ACC112 (cell line): Measurements from ENCODE around the gene AGPAT3.

Source experiments
- H2AFZ ChIP-seq: fragments of 200-600 bp; sonication (generic); one replicate; pipeline ENCODE4 v1.6.0; 2017; ENCODE audit warnings: antibody characterized with exemption, low read length; ENCODE audit not compliant: unreplicated experiment
- H3K27ac ChIP-seq: fragments of 200-600 bp; sonication (generic); 2 replicates; pipeline ENCODE4 v1.5.1; 2014; ENCODE audit warnings: low read depth, mild to moderate bottlenecking, antibody characterized with exemption, low read length, moderate library complexity
- H3K27me3 ChIP-seq: fragments of 200-600 bp; sonication (generic); 2 replicates; pipeline ENCODE4 v1.6.1; 2014; ENCODE audit warnings: mild to moderate bottlenecking, antibody characterized with exemption, low read length, moderate library complexity, mixed read lengths; ENCODE audit not compliant: insufficient read depth
- H3K36me3 ChIP-seq: fragments of 200-600 bp; sonication (generic); 2 replicates; pipeline ENCODE4 v1.6.1; 2016; ENCODE audit warnings: mild to moderate bottlenecking, antibody characterized with exemption, low read length, moderate library complexity, mixed read lengths; ENCODE audit not compliant: insufficient read depth
- H3K4me1 ChIP-seq: fragments of 200-600 bp; sonication (generic); one replicate; pipeline ENCODE4 v1.6.1; 2016; ENCODE audit warnings: low read length, mixed read lengths; ENCODE audit not compliant: insufficient read depth, unreplicated experiment, control insufficient read depth
- H3K4me3 ChIP-seq: fragments of 200-600 bp; sonication (generic); 2 replicates; pipeline ENCODE4 v1.5.1; 2014; ENCODE audit warnings: mild to moderate bottlenecking, low read depth, low read length
- H3K79me2 ChIP-seq: fragments of 200-600 bp; sonication (generic); one replicate; pipeline ENCODE4 v1.6.0; 2016; ENCODE audit warnings: low read length; ENCODE audit not compliant: control insufficient read depth, unreplicated experiment, insufficient read depth

AGPAT3 gene

DNA sequence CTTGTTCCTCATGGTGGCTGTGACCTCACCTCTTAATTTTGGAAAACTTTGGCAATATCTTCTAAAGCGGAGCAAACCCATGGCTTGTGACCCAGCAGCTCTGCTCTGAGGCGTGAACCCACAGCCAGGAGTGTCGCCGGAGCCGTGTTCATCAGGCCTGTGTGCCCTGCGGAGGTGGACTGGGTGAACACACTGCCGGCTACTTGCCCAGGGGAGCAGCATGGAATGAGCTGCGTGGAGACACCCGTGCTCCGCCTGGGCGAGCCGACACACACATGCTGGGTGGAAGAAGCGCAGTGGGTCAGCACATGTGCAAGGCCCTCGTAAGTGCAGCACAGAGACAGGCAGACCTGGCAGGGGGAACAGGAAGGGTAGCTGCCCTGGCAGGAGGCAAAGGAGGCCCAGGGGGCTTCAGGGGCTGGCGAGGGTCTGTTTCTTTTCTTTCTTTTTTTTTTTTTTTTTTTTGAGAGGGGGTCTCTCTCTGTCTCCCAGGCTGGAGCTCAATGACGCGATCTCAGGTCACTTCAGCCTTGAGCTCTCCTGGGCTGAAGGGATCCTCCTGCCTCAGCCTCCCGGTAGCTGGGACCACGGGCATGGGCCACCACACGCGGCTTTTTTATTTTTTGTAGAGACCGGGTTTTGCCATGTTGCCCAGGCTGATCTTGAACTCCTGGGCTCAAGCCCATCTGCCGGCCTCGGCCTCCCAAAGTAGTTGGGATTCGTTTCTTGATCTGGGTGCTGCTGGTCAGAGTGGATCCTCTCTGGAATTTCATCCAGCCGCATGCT is 41.8 kb downstream of the AGPAT3 start:
- H3K4me3 ChIP-seq, result no peak overlapping the region
- H3K27me3 ChIP-seq, result no peaks in the 10 kb centered on the region
- no peaks in the 10 kb centered on the region for H3K36me3 ChIP-seq
- no peaks in the 10 kb centered on the region for H3K4me1 ChIP-seq
- H2AFZ ChIP-seq, result no peak overlapping the region
- no peak overlapping the region for H3K27ac ChIP-seq
- H3K79me2 ChIP-seq, result peaks cover 7% of the 10 kb centered on the region

DNA sequence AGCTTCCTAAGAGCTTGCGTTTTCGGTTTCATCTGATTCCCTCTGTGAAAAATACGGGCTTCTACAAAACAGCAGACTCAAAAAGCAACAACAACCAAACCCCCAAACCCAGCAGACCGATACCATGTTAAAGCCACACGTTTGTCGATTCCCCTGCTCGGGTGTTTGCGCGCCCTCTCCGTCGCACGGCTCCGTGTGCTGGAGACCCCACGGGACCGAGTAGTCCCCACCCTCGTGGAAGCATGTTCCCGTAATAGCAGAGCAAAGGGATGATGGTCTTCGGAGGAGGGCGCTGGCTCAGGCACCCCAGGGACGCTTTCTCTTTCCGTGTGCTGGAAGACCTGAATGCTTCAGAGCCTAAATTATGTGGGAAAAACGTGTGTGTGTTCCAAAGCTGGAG is 42.7 kb downstream of the AGPAT3 start:
- Histone ChIP-seq H3K36me3 (peaks cover 4% of the 10 kb centered on the region; the same call in 1 of the 2 replicates), H3K27ac (no peak overlapping the region), H3K27me3 (no peaks in the 10 kb centered on the region), H3K4me3 (no peak overlapping the region), H2AFZ (no peak overlapping the region), H3K79me2 (peaks cover 13% of the 10 kb centered on the region), H3K4me1 (no peaks in the 10 kb centered on the region)

DNA sequence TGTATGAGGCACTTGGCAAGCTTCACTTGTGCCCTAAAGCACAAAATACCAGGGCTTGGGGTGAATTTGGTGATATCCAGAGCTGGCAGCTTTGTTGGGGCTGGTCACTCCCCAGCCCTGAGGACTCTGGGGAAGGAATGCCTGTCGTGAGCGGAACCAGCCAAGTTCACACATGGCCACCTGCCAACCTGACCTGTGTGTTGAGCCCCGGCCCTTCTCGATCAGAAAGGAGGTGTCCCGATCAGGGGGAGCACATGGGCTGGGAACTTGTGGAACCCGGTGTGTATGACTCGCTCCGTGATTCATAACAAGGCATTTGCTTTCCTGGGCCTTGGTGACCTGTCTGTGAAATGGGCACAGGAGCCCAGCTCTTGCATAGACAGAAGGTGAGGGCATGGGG is 43.1 kb downstream of the AGPAT3 start:
- H3K36me3 ChIP-seq, result peaks cover 6% of the 10 kb centered on the region; the same call in 1 of the 2 replicates
- H3K4me1 ChIP-seq, result no peaks in the 10 kb centered on the region
- H3K27me3 ChIP-seq, result no peaks in the 10 kb centered on the region
- H3K4me3 ChIP-seq, result no peak overlapping the region
- no peak overlapping the region for H3K27ac ChIP-seq
- peaks cover 11% of the 10 kb centered on the region for H3K79me2 ChIP-seq
- H2AFZ ChIP-seq, result no peak overlapping the region

DNA sequence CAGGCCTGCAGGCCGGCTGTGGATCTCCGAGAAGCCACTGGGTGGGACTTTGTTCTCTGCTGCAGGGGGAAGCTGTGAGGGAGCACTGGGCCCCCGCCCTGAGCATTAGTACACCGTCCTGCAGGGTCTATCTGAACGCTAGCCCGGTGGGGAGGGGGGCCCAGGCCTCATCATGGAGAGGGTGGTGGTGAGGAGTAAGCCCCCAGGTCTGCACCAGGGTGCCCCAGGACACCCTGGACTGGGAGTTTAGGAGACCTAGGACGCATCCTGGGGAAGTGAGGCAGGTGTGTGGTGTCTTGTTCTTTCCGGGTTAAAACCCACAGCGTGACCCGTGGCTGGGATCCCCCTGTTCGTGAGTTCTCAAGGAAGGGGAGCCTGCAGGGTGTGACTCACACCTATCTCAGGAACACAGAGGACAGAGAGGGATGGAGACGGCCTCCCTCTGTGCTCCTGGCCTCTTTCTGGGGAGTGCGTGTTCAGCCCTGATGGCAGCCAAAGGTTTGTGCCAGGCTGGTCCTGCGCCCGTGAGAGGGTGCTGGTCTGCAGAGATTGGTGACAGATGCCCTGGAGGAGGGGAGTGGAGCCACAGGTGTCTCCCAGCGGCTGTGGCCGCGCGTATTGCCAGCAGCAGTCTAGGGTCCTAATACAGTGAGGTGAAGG is 44.8 kb downstream of the AGPAT3 start:
- H2AFZ ChIP-seq, result no peak overlapping the region
- peaks cover 13% of the 10 kb centered on the region for H3K79me2 ChIP-seq
- H3K27me3 ChIP-seq, result no peaks in the 10 kb centered on the region
- no peaks in the 10 kb centered on the region for H3K4me1 ChIP-seq
- no peak overlapping the region for H3K27ac ChIP-seq
- no peak overlapping the region for H3K4me3 ChIP-seq
- H3K36me3 ChIP-seq, result peaks cover 6% of the 10 kb centered on the region; the same call in 1 of the 2 replicates

DNA sequence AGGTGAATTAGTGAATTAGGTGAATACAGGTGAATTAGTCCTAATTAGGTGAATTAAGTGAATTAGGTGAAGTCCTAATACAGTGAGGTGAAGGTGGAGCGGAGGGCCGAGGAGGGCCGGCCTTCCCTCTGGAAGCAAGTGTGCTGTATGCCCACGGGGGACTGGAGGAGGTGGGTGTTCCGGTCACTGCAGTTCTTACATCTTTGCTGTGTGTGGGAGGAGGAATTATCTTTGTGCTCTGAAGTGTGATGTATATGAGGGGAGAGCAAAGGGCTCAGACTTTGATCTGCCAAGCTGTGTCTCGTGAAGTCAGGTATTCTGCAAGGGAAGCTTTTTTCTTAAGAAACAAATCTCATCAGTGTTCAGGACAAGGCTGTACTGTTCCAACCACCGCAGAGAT is 45.4 kb downstream of the AGPAT3 start:
- no peak overlapping the region for H3K27ac ChIP-seq

DNA sequence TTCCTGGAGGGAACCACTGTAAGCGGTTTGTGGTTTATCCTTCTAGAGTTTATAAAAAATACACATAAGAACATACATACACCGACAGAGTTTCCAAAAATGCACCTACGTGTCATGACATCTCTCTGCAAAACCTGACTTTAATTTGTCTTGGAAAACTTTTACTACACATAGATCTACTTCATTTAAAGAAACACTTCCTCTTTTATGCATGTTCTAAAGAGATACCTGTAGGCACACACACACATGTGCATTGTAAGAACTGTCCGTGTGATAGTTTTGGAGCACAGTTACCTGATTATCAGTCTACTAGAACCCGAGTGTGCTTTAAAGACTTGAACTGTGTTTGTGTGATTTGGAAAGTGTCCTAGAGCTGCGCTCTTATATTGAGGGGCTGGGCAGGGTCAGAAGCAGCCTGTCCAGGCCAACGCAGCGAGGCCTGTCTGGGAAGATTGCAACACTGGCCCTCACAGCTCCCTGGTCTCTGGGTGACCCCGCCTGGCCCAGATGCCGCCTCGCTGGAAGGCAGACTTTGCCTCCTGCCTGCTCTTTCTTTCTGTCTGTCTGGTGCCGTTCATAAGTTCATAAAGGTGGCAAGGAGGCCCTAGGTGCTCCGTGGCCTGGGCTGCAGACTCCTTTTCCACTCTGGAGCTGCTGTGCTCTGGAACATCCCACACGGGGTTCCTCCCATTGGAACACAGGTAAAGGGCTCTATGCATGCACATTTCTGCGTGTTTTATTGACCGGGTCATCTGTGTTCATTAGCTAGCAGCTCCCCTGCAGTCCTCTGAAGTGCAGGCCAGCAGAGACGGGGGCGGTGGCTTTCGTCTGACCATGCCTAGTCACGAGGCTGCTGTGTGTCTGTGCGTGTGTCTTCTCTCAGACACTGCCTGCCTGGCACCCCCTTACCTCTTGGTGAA is 46.3 kb downstream of the AGPAT3 start:
- Histone ChIP-seq H3K27ac (no peak overlapping the region), H3K79me2 (peaks cover 13% of the 10 kb centered on the region)

More for the DNA sequence above, 45.4 kb downstream of the AGPAT3 start:
- H3K27me3 ChIP-seq, result no peaks in the 10 kb centered on the region
- H3K36me3 ChIP-seq, result peaks cover 6% of the 10 kb centered on the region; the same call in 1 of the 2 replicates
- H3K4me1 ChIP-seq, result no peaks in the 10 kb centered on the region
- H3K79me2 ChIP-seq, result peaks cover 13% of the 10 kb centered on the region
- H3K4me3 ChIP-seq, result no peak overlapping the region
- H2AFZ ChIP-seq, result no peak overlapping the region

DNA sequence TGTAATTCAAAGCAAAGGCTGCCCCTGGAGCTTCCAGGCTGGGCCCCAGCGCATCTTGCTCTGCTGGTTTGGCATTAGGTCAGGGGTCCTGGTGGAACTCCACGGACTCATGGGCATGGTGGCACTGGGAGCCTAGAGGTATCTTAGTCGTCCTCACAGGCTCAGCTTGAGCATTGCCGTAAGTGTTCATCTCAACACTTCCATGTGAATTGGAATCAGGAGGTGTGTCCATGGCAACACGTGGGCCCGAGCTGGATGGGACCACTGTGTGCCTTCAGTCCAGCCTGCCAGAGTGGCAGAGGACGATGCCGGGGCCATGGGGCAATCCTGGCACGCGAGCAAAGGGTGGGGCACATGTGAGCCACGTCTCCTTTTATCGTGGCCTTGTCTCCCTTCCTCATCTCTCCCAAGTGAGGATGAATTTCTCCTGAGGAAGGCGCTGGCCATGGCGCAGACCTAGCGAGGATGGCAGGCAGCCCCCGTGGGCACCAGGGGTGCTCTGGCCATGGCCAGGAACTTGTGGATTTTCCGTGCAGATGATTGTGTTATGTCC is 47.0 kb downstream of the AGPAT3 start:
- Histone ChIP-seq H3K27me3 (no peaks in the 10 kb centered on the region), H3K4me3 (no peak overlapping the region), H2AFZ (no peak overlapping the region), H3K79me2 (peaks cover 17% of the 10 kb centered on the region), H3K4me1 (no peaks in the 10 kb centered on the region), H3K27ac (no peak overlapping the region), H3K36me3 (peaks cover 6% of the 10 kb centered on the region; the same call in 1 of the 2 replicates)

More for the DNA sequence above, 46.3 kb downstream of the AGPAT3 start:
- Histone ChIP-seq H3K4me1 (no peaks in the 10 kb centered on the region), H3K27me3 (no peaks in the 10 kb centered on the region), H2AFZ (no peak overlapping the region), H3K36me3 (peaks cover 6% of the 10 kb centered on the region; the same call in 1 of the 2 replicates), H3K4me3 (no peak overlapping the region)

DNA sequence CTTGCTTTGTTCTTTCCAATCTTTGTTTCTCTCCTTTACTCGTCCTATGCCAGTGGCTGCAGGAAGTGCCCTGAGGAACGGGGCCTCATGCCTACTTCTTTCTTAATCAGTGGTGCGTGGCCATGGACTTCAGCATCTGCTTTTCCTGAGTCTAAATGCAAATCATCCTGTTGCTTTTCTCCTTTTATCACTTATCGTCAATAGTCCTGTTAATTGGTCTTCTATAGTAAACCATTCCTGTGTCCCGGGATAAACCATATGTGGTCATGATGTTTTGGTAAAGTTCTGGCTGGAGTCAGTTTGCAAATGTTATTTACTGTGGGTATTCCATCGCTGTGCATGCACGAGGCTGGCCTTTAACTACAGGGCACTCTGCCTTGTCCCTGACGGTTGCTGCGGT is 47.5 kb downstream of the AGPAT3 start:
- Histone ChIP-seq H3K36me3 (peaks cover 6% of the 10 kb centered on the region; the same call in 1 of the 2 replicates), H3K79me2 (peaks cover 22% of the 10 kb centered on the region), H3K4me1 (no peaks in the 10 kb centered on the region)

DNA sequence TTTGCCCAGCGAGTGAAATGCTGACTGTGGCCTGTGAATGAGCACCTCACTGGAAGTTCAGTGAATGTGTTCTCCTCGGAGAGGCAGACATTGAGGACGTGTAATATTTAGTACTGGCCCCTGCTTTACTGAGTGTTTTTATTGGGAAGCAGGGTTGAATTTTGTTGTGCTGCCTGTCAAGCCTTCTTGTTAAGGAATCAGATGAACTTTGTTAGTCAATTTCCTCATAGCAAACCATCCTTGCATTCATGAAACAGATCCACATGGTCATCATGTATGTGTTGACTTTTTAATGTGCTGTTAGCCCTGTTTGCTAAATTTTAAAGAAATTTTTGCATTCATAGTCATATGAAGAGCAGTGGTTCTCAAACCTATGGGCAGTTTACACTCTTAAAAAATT is 47.9 kb downstream of the AGPAT3 start:
- Histone ChIP-seq H3K36me3 (peaks cover 6% of the 10 kb centered on the region; the same call in 1 of the 2 replicates), H3K27ac (no peak overlapping the region), H3K4me3 (no peak overlapping the region), H3K27me3 (no peaks in the 10 kb centered on the region), H3K4me1 (no peaks in the 10 kb centered on the region), H2AFZ (no peak overlapping the region), H3K79me2 (peaks cover 25% of the 10 kb centered on the region)

More for the DNA sequence above, 47.5 kb downstream of the AGPAT3 start:
- H3K4me3 ChIP-seq, result no peak overlapping the region
- H3K27me3 ChIP-seq, result no peaks in the 10 kb centered on the region
- H3K27ac ChIP-seq, result no peak overlapping the region
- no peak overlapping the region for H2AFZ ChIP-seq

DNA sequence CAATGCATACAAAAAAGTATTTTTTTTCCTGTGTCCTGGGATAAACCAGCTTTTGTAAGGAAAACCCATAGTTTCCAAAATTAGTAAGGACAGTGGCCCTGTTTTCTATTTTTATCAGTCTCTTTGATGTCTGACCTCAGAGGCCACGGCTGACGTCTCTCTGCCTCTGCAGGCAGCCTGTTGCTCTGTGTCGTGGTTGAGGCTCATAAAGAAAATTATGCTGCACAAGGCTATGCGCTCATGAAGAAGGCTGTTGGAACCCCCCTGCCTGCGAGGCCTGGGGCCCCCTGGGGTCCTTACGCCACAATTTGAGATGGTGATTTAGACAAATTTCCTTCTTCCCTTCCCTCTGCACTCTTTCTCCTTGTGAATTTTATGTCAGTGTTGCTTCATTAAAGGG is 48.9 kb downstream of the AGPAT3 start:
- Histone ChIP-seq H3K27me3 (no peaks in the 10 kb centered on the region), H3K4me1 (no peaks in the 10 kb centered on the region), H3K27ac (no peak overlapping the region), H3K79me2 (peaks cover 25% of the 10 kb centered on the region), H2AFZ (no peak overlapping the region), H3K4me3 (no peak overlapping the region), H3K36me3 (peaks cover 6% of the 10 kb centered on the region; the same call in 1 of the 2 replicates)
